GM12873 (cell line): ENCODE data around the gene COL5A1.

ENCODE experiments used
- TF ChIP-seq, protein P1 (sequence below): IDR thresholded peaks from 2 replicates; pipeline ENCODE4 v1.5.1; 2012; ENCODE audit warnings: low read depth, mild to moderate bottlenecking, moderate library complexity, low read length, control low read depth; ENCODE audit not compliant: insufficient read depth; ENCODE audit errors: missing control alignments

The COL5A1 gene

DNA sequence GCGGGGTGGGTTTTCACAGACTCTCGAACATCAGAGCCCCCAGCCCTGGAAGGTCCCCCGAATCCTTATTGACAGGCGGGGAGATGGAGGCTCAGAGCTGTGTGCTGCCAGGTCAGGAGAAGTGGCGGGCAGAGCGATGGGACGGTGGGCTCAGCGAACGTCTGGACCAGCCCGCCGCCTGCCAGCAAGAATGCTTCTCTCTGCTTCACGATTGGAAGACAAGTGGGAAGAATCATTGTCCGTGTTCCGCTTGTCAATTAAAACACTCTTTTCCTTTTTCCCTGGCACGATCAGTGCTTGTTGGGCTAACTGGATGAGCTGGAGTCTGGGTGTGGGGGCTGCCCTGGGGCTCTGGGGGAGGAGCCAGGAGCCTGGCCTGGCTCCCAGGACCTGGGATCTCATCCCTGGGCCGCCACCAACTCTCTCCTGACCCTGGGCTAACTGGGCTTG lies 1.6 kb downstream of the COL5A1 start:
- TF ChIP-seq, protein P1, sequence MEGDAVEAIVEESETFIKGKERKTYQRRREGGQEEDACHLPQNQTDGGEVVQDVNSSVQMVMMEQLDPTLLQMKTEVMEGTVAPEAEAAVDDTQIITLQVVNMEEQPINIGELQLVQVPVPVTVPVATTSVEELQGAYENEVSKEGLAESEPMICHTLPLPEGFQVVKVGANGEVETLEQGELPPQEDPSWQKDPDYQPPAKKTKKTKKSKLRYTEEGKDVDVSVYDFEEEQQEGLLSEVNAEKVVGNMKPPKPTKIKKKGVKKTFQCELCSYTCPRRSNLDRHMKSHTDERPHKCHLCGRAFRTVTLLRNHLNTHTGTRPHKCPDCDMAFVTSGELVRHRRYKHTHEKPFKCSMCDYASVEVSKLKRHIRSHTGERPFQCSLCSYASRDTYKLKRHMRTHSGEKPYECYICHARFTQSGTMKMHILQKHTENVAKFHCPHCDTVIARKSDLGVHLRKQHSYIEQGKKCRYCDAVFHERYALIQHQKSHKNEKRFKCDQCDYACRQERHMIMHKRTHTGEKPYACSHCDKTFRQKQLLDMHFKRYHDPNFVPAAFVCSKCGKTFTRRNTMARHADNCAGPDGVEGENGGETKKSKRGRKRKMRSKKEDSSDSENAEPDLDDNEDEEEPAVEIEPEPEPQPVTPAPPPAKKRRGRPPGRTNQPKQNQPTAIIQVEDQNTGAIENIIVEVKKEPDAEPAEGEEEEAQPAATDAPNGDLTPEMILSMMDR, result no peak

DNA sequence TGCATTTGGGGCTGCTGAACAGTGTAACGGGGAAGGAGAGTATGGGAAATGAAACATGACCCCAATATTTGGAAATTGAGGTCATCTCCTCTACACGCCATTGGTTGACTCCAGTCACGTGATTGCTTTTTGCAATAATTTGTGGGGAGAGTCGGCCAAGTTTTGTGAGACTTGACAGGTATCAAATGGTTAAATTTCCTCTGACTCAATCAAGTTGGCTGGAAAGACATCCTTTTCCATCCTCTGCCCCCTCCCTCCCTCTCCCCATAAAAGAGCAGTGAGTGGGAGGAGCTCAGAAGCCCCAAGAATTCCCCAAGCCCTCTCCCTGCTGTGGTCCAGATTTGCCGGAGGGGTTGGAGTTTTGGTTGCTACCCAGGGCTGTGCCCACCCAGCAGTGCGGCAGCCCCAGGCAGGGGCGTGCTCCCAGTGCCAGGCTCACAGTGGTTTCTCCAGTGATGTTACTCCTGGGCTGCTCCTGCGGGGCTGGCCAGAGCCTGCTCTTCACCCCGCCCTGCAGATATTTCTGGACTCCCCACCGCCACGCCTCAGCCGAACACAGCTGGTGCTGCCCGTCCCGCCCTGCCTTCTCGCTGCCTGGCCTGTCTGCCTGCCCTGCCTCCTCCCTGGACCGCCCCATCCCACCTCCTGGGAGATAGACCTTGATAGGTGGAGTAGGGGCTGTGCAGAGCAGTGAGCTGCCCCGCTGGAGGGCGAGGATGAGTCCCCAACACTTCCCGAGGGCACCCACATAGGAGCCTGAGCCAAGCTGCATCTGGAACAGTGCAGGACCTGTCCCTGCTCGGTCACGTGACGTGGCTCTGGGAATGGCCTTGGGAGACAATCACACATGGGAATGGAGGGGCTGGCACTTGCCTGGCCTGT lies 3.4 kb downstream of the COL5A1 start:
- TF ChIP-seq, protein P1, result no peak

DNA sequence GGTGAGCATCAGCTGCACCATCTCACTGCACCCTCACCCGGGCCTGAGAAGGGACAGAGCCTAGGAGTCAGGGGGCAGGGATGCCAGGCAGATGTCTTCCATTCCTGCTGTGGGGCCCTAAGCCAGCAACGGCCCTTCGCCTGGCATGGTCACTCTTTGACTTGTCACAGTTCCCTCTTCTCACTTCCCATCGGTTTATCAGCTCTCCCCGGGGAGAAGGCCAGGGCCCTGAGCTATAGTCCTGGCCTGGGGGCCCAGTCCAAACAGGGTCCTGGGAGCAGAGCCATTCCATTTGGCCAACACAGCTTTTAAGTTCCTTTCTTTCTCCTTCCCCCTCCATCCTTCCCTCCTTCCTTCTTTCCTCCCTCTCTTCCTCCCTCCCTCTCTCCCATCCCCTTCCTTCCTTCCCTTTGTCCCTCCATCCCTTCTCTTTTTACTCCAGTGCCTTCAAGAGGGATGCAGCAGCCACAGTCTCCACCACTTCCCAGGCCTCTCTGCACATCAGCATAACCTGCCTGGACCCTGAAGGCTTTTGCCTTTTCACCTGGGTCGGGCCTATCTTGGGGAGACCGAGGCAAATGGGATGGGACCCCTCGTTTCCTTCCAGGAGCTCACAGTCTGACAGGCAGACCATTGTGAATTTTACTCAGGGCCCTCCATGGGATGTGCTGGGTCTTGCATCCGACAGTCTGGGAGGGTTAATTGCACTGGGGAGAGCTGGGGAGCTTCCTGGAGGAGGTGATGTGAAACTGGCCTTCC lies 4.2 kb downstream of the COL5A1 start:
- TF ChIP-seq, protein P1, result no peak

DNA sequence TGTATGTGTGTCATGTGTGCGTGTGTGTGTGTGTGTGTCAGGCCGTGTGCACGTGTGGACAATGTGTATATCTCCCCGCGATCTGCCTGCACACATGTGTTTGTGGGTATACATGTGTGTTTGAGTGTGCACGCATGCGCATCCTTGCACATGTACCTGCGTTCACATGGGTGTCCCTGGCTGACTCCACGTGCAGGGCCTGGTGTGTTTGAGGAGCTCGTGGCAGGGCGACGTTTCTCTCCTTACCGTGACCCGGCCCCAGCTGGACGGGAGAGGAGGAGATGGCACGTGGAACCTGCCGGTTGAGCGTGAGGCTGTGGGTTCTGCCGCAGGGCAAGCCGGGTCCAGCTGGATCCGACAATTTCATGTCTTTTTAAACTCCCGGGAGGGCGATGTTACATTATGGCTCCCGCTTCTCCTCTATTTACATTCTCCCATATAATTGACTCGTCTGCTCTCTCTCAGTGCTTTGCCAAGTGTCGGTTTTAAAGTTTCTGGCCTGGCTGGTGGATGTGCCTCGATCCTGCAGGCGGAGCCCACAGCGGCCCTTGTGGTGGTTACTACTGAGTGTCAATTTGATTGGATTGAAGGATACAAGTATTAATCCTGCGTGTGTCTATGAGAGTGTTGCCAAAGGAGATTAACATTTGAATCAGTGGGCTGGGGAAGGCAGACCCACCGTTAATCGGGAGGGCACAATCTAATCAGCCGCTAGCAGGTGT lies 5.9 kb downstream of the COL5A1 start:
- TF ChIP-seq, protein P1, result no peak

DNA sequence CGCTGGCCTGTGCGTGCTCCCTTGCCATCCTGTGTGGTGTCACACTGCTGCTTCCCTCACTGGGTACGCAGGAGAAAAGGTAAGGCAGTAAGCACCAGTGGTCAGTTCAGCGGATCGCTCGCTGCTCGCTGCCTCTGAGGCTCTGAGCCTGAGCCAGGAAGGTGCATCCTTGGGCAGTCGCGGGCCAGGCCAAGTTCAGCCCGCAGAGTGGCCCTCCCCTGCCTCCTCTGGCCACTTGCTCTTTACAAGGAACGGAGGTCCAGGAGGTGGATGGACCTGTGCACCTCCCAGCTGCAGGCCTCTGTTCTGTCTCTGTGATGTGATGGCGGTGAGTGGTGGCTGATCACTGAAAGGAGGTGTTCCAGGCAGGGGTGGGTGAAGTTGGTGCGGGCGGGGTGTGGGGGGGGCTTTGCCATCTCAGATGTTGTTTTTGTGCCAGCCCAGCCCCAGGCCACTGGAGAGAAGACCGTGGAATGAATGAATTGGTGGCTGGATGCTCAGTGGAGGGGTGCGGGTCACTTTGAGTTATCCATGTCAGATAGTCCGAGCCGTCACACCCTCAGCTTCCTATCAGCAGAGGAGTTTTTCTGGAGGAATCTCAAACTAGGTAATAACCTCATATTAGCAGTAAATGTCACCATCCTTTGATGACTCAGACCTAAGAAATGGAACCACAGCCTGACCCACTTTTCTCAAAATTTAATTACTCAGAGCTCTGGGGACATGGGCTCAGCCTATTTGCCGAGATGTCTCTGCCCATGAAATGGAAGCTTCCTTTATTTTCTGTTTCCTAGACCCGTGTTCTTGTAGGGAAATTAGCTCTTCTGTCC lies 7.3 kb downstream of the COL5A1 start:
- TF ChIP-seq, protein P1, result no peak

DNA sequence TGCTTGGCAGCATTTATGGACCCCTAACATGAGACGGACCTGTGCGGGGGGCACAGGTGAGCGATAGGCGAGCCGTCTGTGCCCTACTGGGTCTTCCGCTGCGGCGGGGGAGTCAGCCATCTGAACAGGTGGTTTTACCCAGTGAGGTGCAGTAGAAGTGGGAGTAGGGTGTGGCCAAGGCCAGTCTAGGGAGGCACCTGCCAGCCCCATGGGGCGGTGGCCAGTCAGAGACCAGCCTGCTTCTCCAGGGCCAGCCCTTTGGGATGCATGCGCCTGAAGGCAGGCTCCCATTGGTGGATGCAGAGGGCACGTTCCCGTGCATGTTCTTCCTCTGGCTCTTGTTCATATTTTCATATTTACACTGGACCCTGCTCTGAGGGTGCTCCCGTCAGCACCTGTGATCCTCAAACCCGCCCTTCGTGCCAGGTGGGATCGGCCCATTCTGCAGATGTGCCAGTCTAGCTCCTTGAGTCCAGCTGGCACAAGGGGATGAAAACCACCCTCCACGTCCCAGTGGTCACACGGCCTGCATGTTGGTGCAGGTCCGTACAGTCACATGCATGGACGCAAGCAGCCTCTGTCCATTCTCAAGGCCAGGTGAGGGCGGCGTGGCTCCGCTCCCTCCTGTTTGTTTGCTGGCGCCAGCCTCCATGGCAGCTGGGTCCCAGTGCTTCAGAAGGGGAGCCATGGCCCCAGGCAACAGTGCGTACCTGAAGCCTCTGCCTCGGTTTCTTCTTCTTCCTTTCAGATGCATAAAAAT lies 9.0 kb downstream of the COL5A1 start:
- TF ChIP-seq, protein P1, result no peak
